GM12874 (cell line): ENCODE data around the gene PDCD2L.

ENCODE experiments used
- TF ChIP-seq, protein P1 (sequence below): IDR thresholded peaks from 2 replicates; pipeline ENCODE4 v1.5.1; 2011; ENCODE audit warnings: low read depth, mild to moderate bottlenecking, control low read depth, low read length, moderate library complexity; ENCODE audit not compliant: insufficient read depth

Gene PDCD2L

DNA sequence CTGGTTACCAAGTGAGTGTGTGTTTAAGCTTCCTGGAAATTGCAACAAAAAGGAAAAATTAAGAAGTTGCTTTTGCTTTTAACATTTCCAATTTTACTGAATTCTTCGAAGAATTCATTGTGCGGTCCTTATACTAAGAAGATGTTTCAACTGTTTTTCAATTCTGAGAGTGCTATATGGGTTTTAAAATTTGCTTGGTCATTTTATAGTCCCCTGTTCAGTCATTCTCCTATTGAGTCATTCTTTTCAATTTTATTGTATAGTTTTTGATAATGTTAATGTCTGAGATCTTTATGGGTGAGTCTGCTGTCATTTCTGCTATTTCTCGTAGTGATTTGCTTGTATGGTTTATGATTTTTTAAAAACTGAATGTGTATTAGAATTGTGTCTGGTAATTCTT, 50.5 kb downstream of the PDCD2L start:
- TF ChIP-seq, protein P1, sequence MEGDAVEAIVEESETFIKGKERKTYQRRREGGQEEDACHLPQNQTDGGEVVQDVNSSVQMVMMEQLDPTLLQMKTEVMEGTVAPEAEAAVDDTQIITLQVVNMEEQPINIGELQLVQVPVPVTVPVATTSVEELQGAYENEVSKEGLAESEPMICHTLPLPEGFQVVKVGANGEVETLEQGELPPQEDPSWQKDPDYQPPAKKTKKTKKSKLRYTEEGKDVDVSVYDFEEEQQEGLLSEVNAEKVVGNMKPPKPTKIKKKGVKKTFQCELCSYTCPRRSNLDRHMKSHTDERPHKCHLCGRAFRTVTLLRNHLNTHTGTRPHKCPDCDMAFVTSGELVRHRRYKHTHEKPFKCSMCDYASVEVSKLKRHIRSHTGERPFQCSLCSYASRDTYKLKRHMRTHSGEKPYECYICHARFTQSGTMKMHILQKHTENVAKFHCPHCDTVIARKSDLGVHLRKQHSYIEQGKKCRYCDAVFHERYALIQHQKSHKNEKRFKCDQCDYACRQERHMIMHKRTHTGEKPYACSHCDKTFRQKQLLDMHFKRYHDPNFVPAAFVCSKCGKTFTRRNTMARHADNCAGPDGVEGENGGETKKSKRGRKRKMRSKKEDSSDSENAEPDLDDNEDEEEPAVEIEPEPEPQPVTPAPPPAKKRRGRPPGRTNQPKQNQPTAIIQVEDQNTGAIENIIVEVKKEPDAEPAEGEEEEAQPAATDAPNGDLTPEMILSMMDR, result no peak

DNA sequence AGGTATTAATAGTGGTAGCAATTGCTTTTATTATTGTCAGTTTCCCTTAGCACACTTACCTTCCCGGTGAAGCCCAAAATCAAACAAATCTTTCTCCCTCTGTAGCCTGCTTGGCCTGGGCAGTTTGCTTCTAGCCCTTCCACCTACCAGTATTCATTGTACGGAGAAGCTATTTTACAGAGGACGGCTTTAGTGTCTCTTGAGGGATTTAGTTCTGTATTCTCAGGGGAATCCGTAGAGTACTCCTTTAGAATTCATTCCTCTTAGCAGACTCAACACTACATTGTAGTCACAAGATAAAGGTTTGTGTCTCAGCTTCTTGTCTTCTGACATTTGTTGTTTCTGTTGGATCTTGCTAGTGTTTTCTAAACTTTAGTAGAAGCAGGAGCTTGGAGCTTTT, 53.2 kb downstream of the PDCD2L start:
- TF ChIP-seq, protein P1, result no peak

DNA sequence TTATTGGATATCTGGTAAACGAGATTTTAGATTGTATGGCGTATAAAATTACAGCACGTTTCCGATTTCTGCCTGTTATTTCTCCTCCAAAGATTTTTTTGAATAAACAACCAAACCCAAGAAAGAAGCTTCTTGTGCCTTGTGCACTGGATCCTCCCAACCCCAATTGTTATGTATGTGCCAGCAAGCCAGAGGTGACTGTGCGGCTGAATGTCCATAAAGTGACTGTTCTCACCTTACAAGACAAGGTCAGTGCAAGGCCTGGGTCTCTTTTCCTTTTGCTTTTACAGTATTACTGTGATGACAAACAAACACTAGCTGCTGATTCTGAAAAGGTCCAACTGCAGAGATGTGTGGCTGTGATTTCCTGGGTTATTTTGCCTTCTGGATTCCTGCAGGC, 54.5 kb downstream of the PDCD2L start:
- TF ChIP-seq, protein P1, result no peak

DNA sequence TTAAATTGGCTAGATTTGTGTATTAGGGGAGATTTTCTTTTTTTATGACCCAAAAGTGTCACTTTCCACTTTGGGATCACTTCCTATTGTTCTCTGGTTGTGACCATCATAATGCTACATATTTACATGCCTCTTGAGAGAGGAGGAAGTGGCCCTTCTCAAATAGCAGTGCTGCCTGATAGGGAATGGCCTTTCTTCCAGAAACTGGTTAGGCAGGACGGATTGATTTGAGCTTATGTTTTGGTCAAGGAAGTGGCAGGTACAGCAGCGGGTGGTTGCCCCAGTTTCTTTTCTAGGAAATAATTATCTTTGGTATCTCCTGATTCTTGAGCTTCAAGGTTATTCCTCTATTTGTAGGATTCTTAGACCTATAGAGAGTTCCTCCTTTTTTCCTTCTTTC, 55.4 kb downstream of the PDCD2L start:
- TF ChIP-seq, protein P1, result no peak

DNA sequence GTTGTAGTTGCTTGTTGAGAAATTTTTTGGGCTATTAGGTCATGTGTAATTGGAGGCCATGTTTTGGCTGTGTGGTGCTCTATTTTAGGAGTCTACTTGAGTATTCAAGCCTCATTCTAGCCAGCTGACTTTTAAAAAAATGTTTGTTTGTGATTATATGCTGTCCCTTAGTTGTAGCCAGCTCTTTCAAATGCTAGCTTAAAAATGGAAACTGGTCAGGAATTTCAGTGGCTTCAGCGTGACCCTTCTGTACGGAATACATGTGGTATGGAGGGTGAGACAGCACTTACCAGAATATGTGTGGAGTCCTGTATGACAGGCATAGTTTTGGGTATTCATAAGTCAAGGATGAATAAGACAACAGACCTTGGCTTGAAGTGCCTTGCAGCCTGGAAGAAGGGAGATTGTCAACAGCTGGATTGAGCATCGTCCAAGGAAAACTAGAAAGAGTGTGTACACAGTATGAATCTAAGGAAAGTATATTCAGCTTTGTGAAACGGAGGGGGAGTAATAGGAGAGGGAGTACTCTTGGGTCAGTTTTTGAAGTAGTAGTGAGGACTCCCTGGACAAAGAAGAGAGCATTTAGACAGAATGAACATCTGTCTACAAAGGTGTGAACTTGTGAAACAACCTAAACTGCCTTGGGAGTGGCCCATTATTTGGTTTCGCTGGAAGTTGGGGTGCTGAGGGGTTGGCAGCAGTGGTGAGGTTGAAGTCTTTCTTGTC, 57.3 kb downstream of the PDCD2L start:
- TF ChIP-seq, protein P1, result no peak

DNA sequence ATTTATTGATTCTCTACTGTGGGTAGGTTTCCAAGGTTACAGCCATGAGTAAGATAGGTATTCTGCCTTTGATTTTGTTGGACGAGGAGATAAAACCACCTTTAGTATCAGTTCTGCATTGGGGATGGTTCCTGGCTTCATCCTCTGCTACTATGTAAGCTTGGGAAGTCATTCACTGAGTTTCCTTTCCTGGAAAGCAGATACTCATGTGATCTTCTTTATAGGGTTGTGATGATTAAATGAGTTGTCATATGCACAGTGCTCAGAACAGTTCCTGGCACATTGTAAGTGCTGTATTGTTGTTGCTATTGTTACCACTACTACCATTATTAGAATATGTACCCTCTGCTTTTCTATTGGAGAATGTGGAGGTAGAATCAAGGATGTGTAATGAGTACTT, 64.2 kb downstream of the PDCD2L start:
- TF ChIP-seq, protein P1, result no peak

DNA sequence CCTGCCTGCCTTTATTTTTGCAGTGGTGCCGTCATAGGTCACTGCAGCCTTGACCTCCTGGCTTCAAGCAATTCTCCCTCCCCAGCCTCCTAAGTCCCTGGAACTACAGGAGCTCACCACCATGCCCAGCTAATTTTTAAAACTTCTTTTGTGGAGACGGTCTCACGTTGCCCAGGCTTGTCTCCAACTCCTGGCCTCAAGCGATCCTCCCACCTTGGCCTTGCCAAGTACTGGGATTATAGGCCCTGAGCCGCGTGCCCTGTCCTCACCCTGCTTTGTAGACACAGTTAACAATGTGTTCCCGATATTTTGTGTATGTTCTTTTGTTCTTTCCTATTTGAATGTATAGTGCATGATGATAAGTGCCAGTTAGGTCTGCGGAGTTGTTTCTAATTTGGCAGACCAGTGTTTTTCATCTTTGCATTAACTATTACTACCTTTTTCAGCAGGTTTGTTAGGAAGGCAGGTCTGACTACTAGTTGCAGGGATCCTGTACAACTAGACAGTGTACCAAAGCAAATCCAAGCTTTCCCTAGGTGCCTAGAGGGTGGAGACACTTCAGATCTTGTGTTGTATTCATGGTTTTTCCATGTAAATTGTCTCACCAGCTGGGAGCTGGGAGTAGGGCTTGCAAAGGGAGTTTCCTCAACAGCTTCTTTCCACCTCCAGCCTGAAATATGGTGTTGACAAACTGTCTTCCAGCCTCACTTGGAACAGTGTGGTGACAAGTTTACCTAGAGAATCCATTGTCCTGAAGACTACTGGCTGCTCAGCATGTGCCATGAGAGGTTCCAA, 67.9 kb downstream of the PDCD2L start:
- TF ChIP-seq, protein P1, result no peak
